HG03342 (cell line): Measurements from ENCODE around the gene PPP2R2C.

Source experiments
- ATAC-seq: cut with Tn5 transposase; IDR thresholded peaks from one replicate; pipeline ENCODE4 v1.9.1; 2021; ENCODE audit warnings: mild to moderate bottlenecking, moderate library complexity; ENCODE audit not compliant: unreplicated experiment

The PPP2R2C gene

GRCh38 chr4:6383929-6384328 is 88.5 kb downstream of the PPP2R2C start:
- no peak for ATAC-seq

DNA sequence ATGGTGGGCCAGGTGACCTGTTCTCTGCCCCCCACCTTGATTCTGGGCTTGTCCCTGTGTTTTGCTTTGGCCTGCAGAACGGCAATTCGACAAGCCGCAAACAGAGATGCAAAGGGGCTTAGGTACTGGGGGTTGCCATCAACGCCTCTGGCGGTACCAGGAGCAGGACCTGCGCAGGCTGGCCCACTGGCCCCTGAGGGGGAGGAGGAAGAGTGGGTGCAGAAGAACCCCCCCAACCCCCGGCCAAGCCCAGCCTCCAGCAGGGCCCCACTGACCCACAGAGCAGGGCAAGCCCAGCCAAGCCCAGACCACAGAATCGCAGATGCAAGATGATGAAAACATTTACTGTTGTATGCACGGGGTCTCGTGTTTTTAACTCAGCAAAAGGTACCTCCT is 89.4 kb downstream of the PPP2R2C start:
- no peak for ATAC-seq

DNA sequence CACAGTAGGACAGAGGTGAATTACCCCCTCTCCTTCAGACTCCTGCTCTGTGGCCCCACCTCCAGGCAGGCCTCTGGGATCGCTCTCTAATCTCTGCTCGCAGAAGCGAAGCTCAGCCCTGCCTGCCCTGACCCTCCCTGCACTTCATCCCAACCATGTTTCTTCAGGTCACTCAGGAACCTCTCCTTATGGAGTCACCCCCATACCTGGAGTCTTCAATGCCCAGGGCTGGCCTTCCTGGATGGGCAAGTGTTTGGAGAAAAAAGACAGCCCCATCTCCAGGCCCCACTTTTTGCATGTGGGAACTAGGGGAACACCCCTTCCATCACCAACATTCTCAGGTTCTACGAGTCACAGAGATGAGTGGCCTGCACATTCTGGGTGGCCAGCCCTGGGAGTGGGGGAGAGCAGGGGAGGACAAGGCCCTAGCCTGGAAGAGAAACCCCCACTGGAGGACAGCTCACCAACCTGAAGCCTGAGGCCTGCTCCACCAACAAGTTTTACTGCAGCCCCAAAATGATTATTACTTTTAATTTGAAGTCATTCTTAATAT is 90.8 kb downstream of the PPP2R2C start:
- ATAC-seq: no peak

DNA sequence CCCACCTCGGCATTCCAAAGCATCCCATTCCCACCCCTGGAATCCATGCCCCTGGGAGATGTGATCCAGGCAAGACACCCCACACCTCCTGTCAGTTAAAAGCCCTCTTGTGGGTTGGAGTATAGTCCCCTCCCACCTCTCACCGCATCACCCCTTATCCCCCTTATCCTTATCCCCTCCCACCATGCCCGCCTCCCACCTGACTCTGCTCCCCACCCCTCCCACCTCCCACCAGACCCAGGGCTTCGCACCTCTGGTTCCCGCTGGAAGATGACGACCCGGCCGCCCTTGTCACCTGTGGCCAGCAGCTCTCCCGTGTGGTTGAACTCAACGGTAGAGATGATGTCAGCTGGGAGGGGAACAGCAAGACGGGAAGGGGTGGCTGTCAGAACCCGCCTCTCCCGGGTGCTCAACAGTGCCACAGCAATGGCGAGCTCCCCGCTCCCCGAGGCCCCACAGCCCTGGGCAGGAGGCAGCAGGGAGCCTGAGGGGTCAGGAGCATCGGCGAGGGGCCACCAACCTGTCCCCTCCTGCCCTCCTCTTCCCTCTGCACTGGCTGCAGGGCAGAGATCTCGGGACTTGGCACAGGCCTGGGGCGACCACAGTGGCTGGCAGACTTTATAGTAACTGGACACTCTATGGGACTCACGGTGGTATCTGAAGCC is 91.5 kb downstream of the PPP2R2C start:
- no peak for ATAC-seq

GRCh38 chr4:6379767-6380745 is 92.4 kb downstream of the PPP2R2C start:
- ATAC-seq: no peak

- ATAC-seq: no peak
Observed at GRCh38 chr4:6378493-6379445, 93.6 kb downstream of the PPP2R2C start.

DNA sequence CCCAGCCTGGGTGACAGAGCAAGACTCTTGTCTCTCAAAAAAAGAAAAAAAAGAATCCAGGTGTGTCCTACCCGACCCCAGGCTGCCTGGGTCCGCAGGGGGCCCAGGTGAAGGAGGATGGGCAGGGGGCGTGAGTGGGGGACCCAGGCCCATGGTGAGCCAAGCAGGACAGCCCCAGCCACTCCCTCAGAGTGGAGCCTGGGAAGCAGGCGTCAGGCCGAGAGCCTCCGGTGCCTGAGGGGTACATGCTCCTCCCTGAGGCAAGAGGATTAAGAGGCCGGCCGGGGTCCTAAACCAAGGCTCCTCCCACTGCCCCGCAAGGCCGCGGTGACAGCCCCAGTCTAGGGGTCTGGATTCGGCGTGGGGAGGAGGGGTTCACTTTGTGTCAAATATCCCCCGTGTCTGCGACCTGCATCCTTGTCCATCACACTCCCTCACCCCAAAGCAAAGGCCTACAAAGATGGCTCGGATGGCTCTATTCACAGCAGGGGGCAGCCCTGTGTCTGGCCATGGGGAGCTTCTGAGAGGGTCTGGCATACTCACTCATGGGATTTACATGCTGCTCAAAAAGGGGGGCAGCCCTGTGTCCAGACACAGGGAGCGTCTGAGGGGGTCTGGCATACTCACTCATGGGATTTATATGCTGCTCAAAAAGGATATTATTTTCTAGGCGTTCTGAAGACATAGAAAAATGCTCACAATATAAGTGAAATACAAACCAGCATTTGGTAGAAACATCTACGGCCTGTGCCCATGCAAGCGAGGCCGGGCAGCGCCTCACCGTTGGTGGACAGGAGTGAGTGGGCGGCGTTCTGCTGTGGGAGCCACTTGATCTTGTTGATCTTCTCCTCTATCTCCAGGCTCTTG is 94.6 kb downstream of the PPP2R2C start:
- no peak for ATAC-seq

DNA sequence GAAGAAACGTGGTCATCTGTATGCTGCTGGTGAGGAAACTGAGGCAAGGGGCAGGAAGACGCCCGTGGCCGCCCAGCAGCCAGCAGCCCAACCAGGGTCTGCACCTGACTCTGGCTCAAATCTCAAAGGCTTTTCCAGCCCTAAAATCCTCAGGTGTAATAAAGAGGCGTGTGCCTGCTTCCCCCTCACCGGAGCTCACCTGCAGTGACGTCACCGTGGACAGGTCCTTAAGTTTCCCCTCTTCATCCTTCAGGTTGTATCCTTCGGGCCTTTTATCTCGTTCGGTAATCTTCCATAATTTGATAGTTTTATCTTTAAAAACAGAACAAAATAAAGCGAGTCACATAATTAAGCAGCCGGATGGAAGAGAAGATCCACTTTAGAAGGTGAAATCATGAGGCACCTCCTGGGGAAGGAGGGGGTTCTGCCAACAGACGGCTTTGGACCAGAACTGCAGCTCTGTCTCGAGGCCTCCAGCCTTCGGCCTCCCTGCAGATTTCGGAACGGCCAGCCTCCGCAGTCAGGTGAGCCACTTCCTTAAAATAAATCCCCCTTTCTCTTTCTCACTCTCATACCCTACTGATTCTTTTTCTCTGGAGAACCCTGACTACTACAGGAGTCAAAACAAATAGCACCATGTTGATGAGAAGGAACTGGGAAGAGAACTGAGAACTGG is 96.7 kb downstream of the PPP2R2C start:
- ATAC-seq: no peak

- ATAC-seq: no peak
Observed at GRCh38 chr4:6374575-6374974, 97.8 kb downstream of the PPP2R2C start.

GRCh38 chr4:6373541-6374410 is 98.6 kb downstream of the PPP2R2C start:
- no peak for ATAC-seq

GRCh38 chr4:6372649-6373525 is 99.5 kb downstream of the PPP2R2C start:
- peak; percentile 73 for ATAC-seq

- no peak for ATAC-seq
Observed at GRCh38 chr4:6371812-6372211, 100.6 kb downstream of the PPP2R2C start.

- no peak for ATAC-seq
Observed at GRCh38 chr4:6371271-6371670, 101.1 kb downstream of the PPP2R2C start.

GRCh38 chr4:6369924-6370645 is 102.3 kb downstream of the PPP2R2C start:
- ATAC-seq: no peak

DNA sequence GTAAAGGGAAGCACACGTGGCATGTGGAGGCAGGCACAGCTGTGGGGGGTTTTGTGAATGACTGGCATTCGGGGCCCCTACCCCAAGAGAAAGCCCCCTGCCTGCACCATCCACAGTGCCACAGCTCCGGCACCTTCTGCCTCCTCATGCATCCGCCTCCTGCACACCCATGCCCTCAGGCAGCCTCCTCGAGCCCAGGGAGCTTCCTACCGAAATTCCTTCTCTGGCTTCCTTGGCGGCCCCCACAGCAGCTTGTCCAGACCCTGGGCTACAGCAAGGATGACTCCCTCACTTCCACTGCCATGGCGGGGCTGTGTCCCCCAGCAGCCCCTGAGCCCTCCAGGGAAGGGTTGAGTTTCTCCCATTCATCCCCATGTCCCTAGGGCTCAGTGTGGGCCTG is 102.9 kb downstream of the PPP2R2C start:
- no peak for ATAC-seq

- no peak for ATAC-seq
Observed at GRCh38 chr4:6369035-6369434, 103.4 kb downstream of the PPP2R2C start.

DNA sequence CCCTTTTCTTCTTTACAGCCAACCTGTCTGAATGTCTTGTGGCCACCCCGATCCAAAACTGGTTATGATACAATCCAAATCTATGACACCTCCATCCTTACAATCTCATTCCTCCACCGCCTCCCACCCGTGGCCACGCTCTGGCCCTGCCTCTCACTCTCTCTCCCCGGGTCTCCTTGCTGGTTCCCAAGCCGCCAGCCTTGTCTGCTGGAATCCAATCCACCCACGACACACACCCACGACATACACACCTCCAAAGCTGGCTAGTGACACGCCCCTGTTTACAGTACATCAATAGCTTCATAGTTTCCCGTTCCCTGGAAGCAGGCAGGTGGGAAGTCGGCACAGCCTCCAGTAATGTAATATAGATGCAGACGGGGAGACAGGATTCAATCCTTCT is 103.8 kb downstream of the PPP2R2C start:
- no peak for ATAC-seq
